HG03097 (cell line): ENCODE results near the gene NCOA4.
"Not testable (repeated sequence)": the region's sequence is repeated elsewhere in the genome, so short reads cannot be mapped to it uniquely, and the experiment has no call there.

ENCODE experiments used
- ATAC-seq: cut with Tn5 transposase; IDR thresholded peaks from one replicate; pipeline ENCODE4 v1.9.1; 2021; ENCODE audit not compliant: unreplicated experiment, low FRiP score

NCOA4 gene

GRCh38 chr10:46022978-46023702 is 7.3 kb downstream of the NCOA4 start:
- ATAC-seq, result peak; percentile 90

- no peak for ATAC-seq
These were observed 10.1 kb downstream of the NCOA4 start for GRCh38 chr10:46020344-46020657.

GRCh38 chr10:46019569-46020343 is 10.7 kb downstream of the NCOA4 start:
- ATAC-seq, result no peak

DNA sequence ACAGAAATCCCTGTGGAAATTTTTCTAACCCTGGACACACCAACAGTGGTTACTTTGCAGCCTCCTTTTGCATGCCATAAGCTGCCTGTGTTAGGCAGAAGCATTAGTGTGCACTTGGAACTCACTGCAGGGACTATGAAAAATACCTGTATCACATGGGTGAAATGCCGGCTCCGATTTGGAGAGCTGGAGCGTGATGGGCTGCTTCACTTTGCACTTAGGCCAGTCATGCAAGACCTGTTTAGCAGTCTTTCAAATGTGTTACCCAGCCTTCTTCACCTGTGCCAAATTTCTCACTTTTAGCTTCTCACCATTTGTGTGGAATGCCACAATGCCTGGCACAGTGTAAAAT is 11.3 kb downstream of the NCOA4 start:
- ATAC-seq, result no peak

- no peak for ATAC-seq
These were observed 11.8 kb downstream of the NCOA4 start for GRCh38 chr10:46018453-46019176.

DNA sequence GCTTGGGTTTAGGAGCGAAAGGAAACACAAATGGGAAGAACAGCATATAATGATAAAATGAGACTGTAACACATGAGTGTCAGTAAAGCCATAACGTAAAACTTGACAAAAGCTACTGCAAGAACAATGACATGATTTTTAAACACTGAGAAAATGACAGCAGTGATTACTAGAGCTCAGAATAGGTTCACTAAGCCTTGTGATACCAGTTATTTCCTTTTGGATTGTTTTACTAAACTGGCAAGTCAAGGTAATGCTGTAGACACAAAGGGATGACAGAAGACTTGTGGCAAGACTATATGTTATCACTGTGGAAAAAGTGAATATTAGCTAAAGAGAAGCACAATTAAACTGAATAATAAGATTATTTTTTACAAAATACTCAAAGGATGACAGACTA is 12.7 kb downstream of the NCOA4 start:
- ATAC-seq, result no peak

GRCh38 chr10:46016811-46017210 is 13.6 kb downstream of the NCOA4 start:
- no peak for ATAC-seq

- no peak for ATAC-seq
These were observed 14.2 kb downstream of the NCOA4 start for GRCh38 chr10:46016190-46016589.

GRCh38 chr10:46014683-46015405 is 15.6 kb downstream of the NCOA4 start:
- no peak for ATAC-seq

DNA sequence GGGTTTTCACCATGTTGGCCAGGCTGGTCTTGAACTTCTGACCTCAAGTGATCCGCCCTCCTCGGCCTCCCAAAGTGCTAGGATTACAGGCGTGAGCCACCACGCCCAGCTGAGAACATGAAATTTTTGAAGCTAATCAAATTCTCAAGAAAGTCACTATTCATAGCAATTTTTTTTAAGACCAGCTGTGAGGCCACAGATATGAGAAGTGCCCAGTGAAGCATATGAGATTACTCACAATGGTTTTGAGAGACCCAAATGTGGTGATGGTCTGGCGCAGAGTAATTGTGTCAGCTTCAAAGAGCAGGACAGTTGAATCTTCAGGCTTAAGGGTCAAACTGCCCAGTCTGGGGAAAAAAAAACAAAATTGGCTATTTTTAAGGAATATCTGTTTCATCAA is 16.2 kb downstream of the NCOA4 start:
- no peak for ATAC-seq

DNA sequence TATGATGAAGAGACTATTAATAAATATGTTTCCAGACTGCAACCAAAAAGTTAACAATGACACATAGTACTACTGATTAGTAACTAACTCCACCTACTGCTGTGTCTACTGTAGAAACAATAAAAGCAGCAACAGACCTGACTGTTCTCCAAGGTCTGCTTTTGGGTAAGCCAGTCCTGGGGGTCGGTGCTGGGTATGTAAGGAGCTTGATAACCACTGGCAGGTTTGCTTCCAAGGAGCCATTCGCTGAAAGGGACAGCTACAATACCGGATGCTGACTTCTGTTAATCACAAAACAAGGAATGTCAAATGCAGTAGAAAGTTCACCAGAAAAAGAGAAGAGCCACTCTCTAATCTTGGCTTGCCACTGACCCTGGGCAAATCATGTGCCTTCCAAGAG is 17.7 kb downstream of the NCOA4 start:
- ATAC-seq, result no peak

- ATAC-seq, result no peak
These were observed 24.2 kb downstream of the NCOA4 start for GRCh38 chr10:46006219-46006618.

GRCh38 chr10:46005383-46005782 is 25.0 kb downstream of the NCOA4 start:
- no peak for ATAC-seq

GRCh38 chr10:46004963-46005362 is 25.5 kb downstream of the NCOA4 start:
- ATAC-seq, result no peak

- no peak for ATAC-seq
These were observed 27.3 kb downstream of the NCOA4 start for GRCh38 chr10:46002916-46003693.

DNA sequence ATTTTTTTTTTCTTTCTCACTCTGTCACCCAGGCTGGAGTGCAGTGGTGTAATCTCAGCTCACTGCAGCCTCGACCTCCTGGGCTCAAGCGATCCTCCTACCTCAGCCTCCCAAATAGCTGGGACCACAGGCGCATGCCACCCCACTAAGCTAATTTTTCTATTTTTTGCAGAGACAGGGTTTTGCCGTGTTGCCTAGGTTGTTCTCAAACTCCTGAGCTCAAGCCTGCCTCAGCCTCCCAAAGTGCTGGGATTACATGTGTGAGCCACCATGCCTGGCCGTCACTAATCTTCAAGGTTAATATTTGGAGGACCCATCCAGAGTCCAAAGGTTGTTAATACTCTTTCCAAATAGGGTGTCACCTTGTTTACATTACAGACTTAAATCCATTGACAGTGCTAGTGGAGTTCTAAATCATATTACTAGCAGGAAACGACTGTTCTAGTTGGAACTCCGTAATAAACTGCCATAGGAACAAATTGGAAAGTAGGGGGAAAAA is 28.2 kb downstream of the NCOA4 start:
- not testable (repeated sequence) for ATAC-seq

GRCh38 chr10:46001187-46001756 is 29.2 kb downstream of the NCOA4 start:
- ATAC-seq, result no peak

GRCh38 chr10:46000538-46000937 is 29.9 kb downstream of the NCOA4 start:
- no peak for ATAC-seq

DNA sequence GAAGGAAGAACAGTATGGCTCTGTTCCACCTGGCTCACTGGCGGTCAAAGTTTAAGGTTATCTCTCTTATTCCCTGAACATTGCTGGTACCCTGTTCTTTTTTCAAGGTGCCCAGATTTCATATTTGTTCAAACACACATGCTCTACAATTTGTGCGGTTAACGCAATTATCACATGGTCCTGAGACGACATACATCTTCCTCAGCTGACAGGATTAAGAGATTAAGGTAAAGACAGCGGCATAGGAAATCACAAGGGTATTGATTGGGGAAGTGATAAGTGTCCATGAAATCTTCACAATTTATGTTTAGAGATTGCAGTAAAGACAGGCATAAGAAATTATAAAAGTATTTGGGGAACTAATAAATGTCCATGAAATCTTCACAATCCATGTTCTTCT is 30.5 kb downstream of the NCOA4 start:
- ATAC-seq, result not testable (repeated sequence)
